ENCODE results near the gene COX5B.
"Not testable (repeated sequence)": the region's sequence is repeated elsewhere in the genome, so short reads cannot be mapped to it uniquely, and the experiment has no call there.

Gene COX5B

DNA sequence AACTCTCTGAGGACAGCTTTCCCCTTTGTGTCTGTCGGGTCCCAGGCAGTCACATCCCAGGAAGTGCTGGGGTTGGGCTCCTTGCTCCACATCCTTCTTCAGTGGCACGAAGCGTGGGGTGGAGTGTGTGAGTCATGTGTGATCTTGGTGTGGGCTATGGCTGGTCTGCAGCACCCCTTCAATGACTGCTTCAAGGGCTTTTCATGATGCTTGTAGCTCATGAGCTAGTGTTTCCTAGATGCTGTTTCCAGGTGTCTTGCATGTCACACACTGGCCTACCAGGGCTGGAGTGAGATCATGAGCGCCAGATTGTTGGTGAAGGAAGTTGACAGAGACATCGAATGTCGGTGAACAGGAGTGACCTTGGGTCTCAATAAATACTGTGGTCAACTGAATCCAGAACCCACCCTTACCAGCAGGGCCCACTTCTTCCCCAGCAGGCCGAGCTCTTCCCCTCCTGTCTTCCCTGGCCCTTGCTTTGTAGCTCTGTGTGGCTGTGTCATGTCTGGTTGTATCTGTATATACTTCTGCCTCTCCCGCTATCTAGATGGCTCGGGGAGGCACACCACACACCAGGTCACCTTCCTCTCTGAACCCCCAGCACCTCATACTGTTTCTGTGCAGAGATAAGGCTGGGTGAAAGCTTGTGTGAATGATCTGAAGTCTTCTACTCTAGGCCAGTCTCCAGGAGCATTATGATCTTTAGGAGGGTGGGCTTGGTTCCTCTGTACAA lies 27.5 kb downstream of the COX5B start:
- no peak for DNase-seq (ENCODE audit: low read depth)

DNA sequence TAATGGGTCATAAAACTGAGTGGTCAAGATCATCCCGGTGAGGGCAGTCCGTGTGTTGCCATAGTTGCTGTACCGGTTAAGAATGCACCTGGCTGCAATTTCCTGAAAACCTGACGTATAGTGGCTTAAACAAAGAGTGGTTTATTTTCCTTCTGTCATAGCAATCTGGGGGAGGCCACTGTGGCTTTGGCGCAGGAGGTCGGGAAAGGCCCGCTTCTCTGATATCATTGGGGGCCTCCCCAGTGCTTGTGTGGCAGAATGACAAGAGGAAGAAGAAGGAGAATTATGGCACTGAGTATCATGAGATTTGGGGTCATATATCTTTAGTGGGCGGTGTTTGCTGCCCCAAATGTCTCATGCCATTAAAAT lies 28.0 kb downstream of the COX5B start:
- no peak for DNase-seq (ENCODE audit: low read depth)

DNA sequence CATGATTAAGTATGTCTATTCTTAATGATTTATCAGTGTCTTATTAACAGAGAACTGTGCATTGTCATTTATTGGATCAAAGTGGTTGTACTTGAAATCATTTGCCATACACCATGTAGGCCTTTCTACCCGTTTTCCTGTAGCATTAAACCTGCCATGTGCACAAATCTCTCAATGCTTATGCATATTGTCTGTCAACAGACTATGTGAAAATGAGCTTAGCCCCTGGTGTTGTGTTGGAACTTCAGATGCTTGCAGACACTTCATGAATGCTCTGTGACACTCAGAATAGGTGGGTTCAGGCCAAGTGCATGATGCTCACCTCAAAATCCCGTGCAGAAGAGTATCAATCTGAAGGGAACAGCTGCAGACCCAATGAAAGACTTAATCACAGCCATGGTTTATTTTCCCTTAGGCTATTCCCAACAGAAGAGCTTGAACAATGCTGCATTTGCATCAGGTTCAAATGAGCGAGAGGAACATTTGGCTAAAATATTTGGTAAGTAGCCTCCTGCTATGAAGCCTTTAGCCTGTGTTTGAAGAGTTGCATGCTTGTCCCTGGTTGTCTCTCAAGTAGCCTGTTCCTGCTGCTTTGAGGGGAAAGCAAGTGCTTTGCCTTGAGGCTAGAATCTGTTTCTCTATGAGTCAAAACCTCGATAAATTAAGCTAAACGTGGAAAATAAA lies 29.7 kb downstream of the COX5B start:
- DNase-seq (ENCODE audit: low read depth), result no peak

DNA sequence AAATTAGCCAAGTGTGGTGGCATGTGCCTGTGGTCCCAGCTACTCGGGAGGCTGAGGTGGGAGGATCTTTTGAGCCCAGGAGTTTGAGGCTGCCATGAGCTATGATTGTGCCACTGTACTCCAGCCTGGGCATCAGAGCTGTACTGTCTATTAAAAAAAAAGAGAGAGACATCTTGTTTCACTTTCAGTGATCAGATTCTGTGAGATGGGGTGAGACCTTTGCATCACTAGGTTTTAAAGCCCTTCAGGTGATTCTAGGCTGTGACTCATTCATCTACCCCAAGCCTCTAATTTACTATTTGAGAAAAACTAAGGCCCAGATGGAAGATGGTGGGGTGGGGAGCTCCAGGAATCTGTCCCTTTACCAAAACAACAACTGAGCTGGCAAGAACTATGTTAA lies 30.8 kb downstream of the COX5B start:
- DNase-seq (ENCODE audit: low read depth), result no peak

DNA sequence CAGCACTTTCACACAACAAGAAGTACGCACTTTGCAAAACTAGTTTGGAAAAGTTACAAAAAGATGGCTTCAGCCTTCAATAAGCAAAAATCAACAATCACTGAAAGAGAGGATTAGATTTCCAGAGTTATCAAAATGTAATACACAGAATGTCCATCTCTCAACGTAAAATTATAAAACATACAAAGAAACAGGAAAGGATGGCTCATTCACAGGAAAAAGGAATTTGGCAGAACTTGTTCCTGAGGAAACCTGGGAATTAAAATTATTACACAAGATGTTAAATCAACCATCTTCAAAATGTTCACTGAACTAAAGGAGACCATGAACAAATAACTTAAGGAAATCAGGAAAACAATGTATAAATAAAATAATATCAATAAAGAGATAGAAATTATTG lies 31.6 kb downstream of the COX5B start:
- DNase-seq (ENCODE audit: low read depth), result no peak

DNA sequence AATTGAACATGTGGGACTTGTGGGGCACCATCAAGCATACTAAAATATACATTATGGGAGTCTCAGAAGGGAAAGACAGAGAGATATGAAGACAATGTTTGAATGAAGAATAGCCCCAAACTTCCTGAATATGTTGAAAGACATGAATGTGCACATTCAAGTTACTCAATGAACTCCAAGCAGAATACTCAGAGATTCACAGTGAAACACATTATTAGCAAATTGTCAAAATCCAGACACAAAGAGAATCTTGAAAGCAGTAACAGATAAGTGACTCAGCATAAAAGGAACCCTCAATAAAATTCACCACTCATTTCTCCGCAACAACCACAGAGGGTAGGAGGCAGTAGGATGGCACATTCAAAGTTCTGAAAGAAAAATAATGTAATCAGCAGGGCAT lies 32.4 kb downstream of the COX5B start:
- no peak for DNase-seq (ENCODE audit: low read depth)

DNA sequence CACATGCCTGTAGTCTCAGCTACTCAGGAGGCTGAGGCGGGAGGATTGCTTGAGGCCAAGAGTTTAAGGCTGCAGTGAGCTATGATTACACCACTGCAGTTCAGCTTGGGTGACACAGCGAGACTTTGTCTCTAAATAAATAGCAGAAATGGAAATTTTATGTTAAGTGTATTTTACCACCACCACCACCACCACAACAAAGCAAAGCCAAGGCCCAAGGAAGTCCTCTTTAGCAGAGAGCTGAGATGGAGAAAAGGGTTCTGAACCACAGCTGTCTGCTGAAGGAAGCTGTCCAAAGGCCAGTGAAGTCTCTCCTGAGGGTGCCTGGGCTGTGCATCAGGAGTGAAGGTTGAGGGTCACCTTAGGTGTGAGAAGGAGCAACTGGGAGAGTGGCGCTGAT lies 41.4 kb downstream of the COX5B start:
- not testable (repeated sequence) for DNase-seq (ENCODE audit: low read depth)

DNA sequence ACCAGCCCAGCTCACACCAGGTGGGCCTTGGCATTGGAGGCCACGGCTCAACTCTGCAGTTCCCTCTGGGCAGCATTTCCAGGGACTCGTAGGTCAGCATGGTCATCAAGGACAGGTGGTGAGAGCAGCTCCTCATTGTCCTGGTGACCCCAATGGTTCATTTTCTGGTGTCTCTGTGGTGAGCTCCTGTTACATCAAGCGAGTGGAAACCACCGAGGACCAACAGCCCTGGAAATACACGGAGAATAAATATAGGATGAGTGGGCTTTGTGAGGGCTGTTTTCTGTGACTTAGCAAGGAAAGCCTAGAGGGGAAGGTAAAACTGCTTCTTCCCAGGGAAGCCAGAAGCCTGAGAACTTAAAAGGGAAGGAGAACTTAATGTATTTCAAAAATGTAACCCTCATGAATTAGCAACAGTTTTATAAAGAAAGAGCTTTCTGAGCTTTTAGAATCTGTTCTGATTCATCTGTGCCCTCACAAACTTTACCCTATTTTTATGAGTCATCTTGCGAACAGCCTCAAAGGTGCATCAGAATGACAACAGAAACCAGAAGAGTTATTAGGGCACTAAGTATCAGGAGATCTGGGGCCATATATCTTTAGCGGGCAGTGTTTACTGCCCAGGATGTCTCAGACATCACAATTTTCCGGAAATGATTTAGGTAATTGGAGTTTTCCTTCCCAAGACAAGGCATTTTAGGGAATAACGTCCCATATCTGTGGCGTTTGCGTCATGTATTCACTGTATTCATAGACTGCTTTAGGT lies 42.4 kb downstream of the COX5B start:
- DNase-seq (ENCODE audit: low read depth), result no peak

DNA sequence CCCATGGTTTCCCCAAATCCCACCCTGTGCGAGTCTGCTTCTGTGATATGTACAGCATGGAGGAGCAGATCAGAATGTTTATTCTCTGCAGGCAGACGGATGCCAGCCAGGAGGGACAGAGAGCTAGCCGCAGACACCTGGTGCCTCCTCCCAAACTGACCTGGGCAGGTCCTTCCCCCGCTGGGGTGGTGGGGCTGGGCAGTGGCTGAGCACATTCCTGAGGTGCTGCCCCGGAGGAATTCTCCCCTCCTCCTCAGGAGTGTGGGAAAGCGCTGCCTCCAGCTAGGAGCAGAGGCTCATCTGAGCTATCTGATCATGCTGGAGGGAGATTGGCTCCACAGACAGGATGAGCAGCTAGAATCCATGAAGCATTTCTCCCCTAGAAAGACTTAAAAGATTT lies 45.3 kb downstream of the COX5B start:
- DNase-seq (ENCODE audit: low read depth), result no peak

DNA sequence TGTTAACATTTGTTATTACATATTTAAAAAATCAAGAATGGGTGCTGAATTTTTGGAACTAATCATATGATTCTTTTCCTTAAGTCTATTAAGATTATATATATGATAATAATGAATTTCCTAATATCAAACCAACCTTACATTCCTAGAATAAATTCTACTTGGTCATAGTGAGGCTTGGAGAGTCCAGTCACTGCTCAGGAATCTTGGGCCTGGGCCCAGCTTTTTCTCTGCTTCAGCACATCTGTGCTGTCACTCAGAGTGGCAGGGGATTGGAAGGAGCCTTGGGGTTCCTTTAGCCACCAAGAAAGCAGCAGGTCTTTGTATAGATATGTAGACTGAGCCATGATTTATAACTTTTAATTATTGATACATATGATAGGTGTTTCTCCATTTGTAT lies 47.6 kb downstream of the COX5B start:
- no peak for DNase-seq (ENCODE audit: low read depth)

DNA sequence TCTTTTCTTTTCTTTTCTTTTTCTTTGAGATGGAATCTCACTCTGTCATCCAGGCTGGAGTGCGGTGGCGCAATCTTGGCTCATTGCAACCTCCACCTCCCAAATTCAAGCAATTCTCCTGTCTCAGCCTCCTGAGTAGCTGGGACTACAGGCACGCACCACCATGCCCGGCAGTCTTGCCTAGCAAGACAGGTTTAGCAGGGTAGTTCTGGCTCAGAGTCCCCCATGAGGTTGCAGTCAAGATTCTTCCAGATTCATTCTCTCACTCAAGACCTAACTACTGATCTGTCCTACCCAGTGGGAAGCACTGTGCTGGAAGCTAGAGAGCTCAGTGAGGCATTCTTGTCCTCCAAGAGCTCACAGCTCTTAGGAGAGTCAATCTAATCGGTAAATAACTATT lies 49.9 kb downstream of the COX5B start:
- DNase-seq (ENCODE audit: low read depth), result no peak

DNA sequence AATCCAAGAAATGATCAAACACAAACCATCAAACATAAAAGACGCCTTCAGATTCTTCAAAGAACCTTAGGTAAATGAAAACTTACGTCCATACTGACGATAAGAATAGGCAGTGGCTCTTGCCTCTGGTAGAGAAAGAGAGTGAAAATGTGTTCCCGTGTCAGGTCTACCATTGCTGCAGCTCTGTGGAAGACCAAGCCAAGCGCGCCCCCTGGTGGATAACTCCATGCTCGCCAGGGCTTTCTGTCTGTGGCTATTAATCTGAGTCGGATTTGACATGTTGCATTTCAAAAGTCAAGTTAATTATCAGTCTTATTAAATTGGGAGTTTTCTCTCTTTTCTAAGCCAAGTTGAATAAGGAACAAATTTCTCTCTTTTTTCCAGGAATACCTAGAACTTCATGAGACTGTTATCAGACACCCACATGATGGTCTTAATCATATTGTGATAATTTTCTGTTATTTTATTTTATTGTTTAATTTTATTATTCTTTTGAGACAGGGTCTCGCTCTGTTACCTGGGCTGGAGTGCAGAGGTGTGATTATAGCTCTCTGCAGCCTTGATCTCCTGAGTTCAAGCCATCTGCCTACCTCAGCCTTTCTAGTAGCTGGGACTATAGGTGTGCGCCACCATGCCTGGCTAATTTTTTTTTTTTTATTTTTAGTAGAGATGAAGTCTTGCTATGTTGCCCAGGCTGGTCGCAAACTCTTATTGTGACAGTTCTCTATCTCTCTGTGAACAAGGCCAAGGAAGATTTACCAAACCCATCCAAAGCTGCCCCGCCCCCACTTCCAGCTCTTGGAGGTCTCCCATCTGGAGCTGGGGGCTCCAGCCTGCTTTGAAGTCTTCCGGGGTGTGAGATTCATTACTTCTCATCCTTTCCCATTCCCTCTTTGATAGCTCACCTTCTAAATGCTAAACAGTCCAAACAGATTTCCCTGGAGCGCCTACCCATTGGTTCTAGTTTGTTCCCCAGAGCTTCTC lies 51.7 kb downstream of the COX5B start:
- peak; percentile 94 for DNase-seq (ENCODE audit: low read depth)

All from stimulated activated CD8-positive, alpha-beta memory T cell treated with anti-CD3 and anti-CD28 coated beads, Interleukin-12 subunit alpha, Interleukin-12 subunit beta, amount 100 ng/mL, for 1 hour (primary cell).